Measurements from ENCODE around the gene CCDC201.

DNA sequence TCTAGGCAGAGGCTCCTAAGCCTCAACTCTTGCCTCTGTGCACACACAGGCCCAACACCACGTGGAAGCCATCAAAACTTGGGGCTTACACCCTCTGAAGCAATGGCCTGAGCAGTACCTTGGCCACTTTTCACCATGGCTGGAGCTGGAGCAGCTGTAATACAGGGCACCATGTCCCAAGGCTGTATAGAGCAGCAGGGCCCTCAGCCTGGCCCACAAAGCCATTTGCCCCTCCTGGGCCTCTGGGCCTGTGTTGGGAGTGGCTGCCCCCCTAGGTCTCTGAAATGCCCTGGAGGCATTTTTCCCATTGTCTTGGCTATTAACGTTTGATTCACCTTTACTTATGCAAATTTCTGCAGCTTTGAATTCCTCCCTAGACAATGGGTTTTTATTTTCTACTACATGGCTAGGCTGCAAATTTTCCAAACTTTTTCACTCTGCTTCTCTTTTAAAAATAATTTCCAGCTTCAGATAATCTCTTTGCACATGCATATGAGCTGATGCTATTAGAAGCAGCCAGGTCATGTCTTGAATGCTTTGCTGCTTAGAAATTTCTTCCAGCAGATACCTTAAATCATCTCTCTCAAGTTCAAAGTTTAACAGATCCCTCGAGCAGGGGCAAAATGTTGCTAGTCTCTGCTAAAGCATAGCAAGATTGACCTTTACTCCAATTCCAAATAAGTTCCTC, 5.7 kb upstream of the CCDC201 start:
- TF ChIP-seq CTCF (IDR thresholded peaks at IDR 0.05) (no peak), POLR2AphosphoS5 (IDR thresholded peaks at IDR 0.05) (no peak), EP300 (IDR thresholded peaks at IDR 0.05) (no peak)
